Left renal cortex interstitium (tissue), 4 donors: ENCODE data around the gene SH3PXD2A. TPM values are rescaled to one million over a fixed set of nuclear protein-coding genes. Genes with fewer than 3 reads are reported as not detected.

ENCODE experiments used
- DNase-seq, 4 donors: peaks; one replicate each; pipeline ENCODE4 v3.0.0-alpha.2; 2013; ENCODE audit warnings: low read depth in 4 of 4, low spot score in 2 of 4, missing footprints in 1 of 4
- polyA plus RNA-seq, 4 donors: library from polyadenylated mRNA; unstranded; fragments of 120-200 nt; gene quantifications; one replicate each; pipeline ENCODE4 v1.2.1, GENCODE V29; 2013; ENCODE audit not compliant: insufficient read length in 4 of 4

The SH3PXD2A gene
- polyA plus RNA-seq, 4 donors = 27.6 to 35.5 (median 29.4) TPM

GRCh38 chr10:103795634-103796270, 59.6 kb downstream of the SH3PXD2A start:
- no peak for DNase-seq

GRCh38 chr10:103794996-103795395, 60.4 kb downstream of the SH3PXD2A start:
- no peak for DNase-seq

- no peak for DNase-seq
Measured at GRCh38 chr10:103793920-103794883, 61.2 kb downstream of the SH3PXD2A start.

GRCh38 chr10:103793429-103793828, 61.9 kb downstream of the SH3PXD2A start:
- no peak for DNase-seq

GRCh38 chr10:103792547-103792946, 62.8 kb downstream of the SH3PXD2A start:
- no peak for DNase-seq

- DNase-seq = no peak
Measured at GRCh38 chr10:103791858-103792257, 63.5 kb downstream of the SH3PXD2A start.

GRCh38 chr10:103791291-103791690, 64.1 kb downstream of the SH3PXD2A start:
- DNase-seq = no peak

- no peak for DNase-seq
Measured at GRCh38 chr10:103790580-103790979, 64.8 kb downstream of the SH3PXD2A start.

GRCh38 chr10:103789771-103790201, 65.6 kb downstream of the SH3PXD2A start:
- no peak for DNase-seq

- DNase-seq = no peak
Measured at GRCh38 chr10:103789161-103789560, 66.2 kb downstream of the SH3PXD2A start.

GRCh38 chr10:103787331-103787730, 68.0 kb downstream of the SH3PXD2A start:
- no peak for DNase-seq

GRCh38 chr10:103786020-103786419, 69.4 kb downstream of the SH3PXD2A start:
- DNase-seq = no peak

GRCh38 chr10:103784723-103785418, 70.5 kb downstream of the SH3PXD2A start:
- DNase-seq = no peak

- no peak for DNase-seq
Measured at GRCh38 chr10:103784089-103784488, 71.3 kb downstream of the SH3PXD2A start.

GRCh38 chr10:103783681-103784080, 71.7 kb downstream of the SH3PXD2A start:
- DNase-seq = no peak

- DNase-seq = no peak
Measured at GRCh38 chr10:103781329-103782061, 73.9 kb downstream of the SH3PXD2A start.

GRCh38 chr10:103780242-103781149, 74.9 kb downstream of the SH3PXD2A start:
- no peak for DNase-seq

GRCh38 chr10:103778358-103779139, 76.8 kb downstream of the SH3PXD2A start:
- DNase-seq = no peak
